ENCODE measurements around the gene RAPGEF2. TPM values are rescaled to one million over a fixed set of nuclear protein-coding genes. Genes with fewer than 3 reads are reported as not detected.

Gene RAPGEF2
- total and polyA plus RNA-seq, 2 experiments from 2014 or later = 17.3 to 96.0 TPM

DNA sequence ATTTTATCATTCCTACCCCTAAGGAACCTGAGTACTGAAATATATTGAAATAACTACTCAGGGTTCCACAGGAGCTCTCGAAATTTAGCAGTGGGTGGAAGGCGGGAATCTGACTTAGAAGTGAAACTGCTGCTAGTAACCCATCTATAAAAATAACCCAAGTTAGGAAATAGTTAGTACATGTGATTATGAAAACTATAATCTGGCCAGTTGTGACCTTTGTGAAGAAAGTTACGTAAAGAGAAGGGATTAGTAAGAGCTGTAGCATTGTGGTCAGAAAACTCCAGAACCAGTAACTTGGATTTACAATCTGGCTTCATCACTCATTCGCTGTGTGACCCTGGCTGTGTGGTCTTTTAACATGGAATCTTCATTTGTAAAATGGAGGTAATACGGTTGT lies 175.5 kb downstream of the RAPGEF2 start:
- TF ChIP-seq, protein P1, sequence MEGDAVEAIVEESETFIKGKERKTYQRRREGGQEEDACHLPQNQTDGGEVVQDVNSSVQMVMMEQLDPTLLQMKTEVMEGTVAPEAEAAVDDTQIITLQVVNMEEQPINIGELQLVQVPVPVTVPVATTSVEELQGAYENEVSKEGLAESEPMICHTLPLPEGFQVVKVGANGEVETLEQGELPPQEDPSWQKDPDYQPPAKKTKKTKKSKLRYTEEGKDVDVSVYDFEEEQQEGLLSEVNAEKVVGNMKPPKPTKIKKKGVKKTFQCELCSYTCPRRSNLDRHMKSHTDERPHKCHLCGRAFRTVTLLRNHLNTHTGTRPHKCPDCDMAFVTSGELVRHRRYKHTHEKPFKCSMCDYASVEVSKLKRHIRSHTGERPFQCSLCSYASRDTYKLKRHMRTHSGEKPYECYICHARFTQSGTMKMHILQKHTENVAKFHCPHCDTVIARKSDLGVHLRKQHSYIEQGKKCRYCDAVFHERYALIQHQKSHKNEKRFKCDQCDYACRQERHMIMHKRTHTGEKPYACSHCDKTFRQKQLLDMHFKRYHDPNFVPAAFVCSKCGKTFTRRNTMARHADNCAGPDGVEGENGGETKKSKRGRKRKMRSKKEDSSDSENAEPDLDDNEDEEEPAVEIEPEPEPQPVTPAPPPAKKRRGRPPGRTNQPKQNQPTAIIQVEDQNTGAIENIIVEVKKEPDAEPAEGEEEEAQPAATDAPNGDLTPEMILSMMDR (IDR thresholded peaks at IDR 0.05; ENCODE audit: low read depth, low read length) = no peak

DNA sequence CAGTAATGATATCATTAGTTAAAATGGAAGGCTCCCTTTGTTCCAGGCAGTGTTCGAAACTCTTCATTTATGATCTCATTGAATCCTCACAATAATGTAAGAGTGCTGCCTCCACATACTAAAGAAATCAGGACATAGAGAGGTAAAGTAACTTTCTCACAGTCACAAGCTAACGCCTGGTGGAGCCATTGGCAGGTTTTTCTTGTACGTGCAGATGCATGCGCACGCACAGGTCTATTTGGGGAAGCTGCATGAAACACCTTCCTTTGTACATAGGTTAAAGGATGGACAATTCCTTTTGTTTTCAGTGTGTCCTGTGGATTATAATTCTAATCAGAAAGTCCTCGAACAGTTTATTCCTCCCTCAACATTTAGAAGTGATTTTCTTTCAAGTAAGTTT lies 176.2 kb downstream of the RAPGEF2 start:
- DNase-seq (ENCODE audit: low read depth in 1 of 2, low spot score in 1 of 2) = no peak
- Histone ChIP-seq H3K4me3 (no peak overlapping the region), H3K27me3 (no peaks in the 10 kb centered on the region), H3K27ac (peak overlapping the region; percentile 72), H3K4me1 (ENCODE audit: low read depth) (peaks cover 23% of the 10 kb centered on the region), H3K36me3 (no peaks in the 10 kb centered on the region), H3K9me3 (ENCODE audit: low read depth) (no peaks in the 10 kb centered on the region)
- TF ChIP-seq, protein P1 (IDR thresholded peaks at IDR 0.05; ENCODE audit: low read depth, low read length) = no peak

More for the DNA sequence above, 175.5 kb downstream of the RAPGEF2 start:
- Histone ChIP-seq H3K9me3 (ENCODE audit: low read depth) (no peaks in the 10 kb centered on the region), H3K4me3 (no peak overlapping the region), H3K4me1 (ENCODE audit: low read depth) (peaks cover 24% of the 10 kb centered on the region), H3K27ac (peak overlapping the region; percentile 72), H3K27me3 (no peaks in the 10 kb centered on the region), H3K36me3 (no peaks in the 10 kb centered on the region)
- peak in 1 of 2 donors; percentile 56 for DNase-seq (ENCODE audit: low read depth in 1 of 2, low spot score in 1 of 2)

DNA sequence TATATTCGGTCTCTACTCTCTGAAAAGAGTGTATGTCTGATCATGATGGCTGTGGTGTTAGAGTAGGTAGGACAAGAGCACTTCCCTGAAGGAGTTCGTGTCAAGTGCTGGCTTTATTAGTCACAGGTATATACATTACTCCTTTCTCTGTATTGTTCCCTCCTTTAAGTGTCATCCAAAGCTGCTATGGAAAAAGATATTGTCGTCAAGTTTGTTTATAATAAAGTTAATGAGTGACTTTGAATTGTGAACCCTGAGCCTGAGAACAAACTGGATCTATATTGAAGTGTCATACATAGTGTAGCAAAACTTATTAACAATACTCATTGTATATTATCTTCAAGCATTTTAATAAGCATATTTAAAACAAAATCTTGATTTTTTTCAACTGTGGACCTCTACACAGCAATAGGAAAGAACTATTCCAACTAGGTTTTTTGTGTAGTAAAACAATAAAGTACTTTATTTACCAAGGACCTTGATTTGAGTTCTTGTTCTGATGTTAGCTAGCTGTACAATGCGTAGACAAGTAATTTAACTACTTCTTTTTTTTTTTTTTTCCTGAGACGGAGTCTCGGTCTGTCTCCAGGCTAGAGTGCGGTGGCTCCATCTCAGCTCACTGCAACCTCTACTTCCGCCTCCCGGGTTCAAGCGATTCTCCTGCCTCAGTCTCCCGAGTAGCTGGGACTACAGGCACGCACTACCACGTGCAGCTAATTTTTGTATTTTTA lies 177.7 kb downstream of the RAPGEF2 start:
- no peaks in the 10 kb centered on the region for H3K9me3 ChIP-seq (ENCODE audit: low read depth)
- H3K4me1 ChIP-seq (ENCODE audit: low read depth) = peaks cover 20% of the 10 kb centered on the region
- no peaks in the 10 kb centered on the region for H3K27me3 ChIP-seq
- TF ChIP-seq, protein P1 (IDR thresholded peaks at IDR 0.05; ENCODE audit: low read depth, low read length) = no peak
- H3K27ac ChIP-seq = peak overlapping the region; percentile 13
- no peak overlapping the region for H3K4me3 ChIP-seq
- DNase-seq (ENCODE audit: low read depth in 1 of 2, low spot score in 1 of 2) = no peak
- no peaks in the 10 kb centered on the region for H3K36me3 ChIP-seq

DNA sequence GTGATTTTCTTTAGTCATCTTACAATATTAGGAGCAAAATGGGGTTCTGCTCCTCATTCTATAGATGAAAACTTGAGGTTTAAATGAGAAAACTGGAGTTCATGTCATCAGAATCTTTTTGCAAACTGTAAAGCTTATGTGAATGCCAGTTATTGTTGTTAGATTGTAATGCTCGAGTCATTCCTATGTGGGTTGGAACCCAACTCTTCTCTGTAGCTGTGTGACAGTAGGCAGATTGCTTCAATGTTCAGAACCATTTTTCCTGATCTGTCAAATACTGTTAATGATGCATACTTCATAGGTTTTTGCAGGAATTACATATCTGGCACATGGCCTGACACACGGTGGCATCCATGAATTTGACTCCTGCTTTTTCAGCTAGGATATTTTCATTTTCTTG lies 178.9 kb downstream of the RAPGEF2 start:
- Histone ChIP-seq H3K27ac (no peak overlapping the region), H3K9me3 (ENCODE audit: low read depth) (no peaks in the 10 kb centered on the region), H3K27me3 (no peaks in the 10 kb centered on the region), H3K4me1 (ENCODE audit: low read depth) (peaks cover 20% of the 10 kb centered on the region), H3K4me3 (no peak overlapping the region), H3K36me3 (no peaks in the 10 kb centered on the region)
- TF ChIP-seq, protein P1 (IDR thresholded peaks at IDR 0.05; ENCODE audit: low read depth, low read length) = no peak
- DNase-seq (ENCODE audit: low read depth in 1 of 2, low spot score in 1 of 2) = no peak

DNA sequence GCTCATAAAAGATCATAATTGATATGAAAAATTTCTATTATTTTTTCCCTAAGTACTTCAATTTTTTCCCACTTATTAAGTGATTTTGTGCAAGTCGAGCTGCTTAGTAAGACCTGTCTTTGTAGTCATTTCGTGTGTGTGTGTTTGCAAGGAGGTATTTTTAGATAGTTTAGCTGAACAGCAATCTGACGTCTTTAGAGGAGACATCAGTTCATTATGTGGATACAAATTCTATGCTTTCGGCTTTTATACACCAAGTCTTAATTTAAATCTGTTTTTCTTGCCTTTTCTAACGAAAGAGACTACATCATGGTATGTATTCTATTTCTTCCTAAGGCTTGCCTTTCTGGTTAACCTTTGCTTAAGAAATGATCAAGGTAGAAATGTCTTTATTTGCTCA lies 179.4 kb downstream of the RAPGEF2 start:
- Histone ChIP-seq H3K27me3 (no peaks in the 10 kb centered on the region), H3K27ac (no peak overlapping the region), H3K36me3 (no peaks in the 10 kb centered on the region), H3K9me3 (ENCODE audit: low read depth) (no peaks in the 10 kb centered on the region), H3K4me3 (no peak overlapping the region), H3K4me1 (ENCODE audit: low read depth) (peaks cover 20% of the 10 kb centered on the region)
- DNase-seq (ENCODE audit: low read depth in 1 of 2, low spot score in 1 of 2) = no peak
- TF ChIP-seq, protein P1 (IDR thresholded peaks at IDR 0.05; ENCODE audit: low read depth, low read length) = no peak
